ENCODE results near the gene WDR26.

- TF ChIP-seq CTCF (conservative IDR thresholded peaks at IDR 0.05) (no peak), ZFX (IDR thresholded peaks at IDR 0.05) (no peak)
Measured at GRCh38 chr1:224377676-224378006, 57.0 kb downstream of the WDR26 start.
